ENCODE measurements around the gene RPL31.

RPL31 gene

GRCh38 chr2:100977511-100977910, 24.6 kb upstream of the RPL31 start:
- no peak for TF ChIP-seq CTCF (IDR thresholded peaks at IDR 0.05; ENCODE audit: insufficient read depth, low read length, missing control alignments)
- no peak overlapping the region for H3K4me3 ChIP-seq (ENCODE audit: low read depth, low read length)
- ChIA-PET CTCF (interaction anchor here (0.7 to 2.5 kb wide), 4 partner anchors 8 to 248 kb away, joined by 3 to 10 read pairs (median 7); no protein-coding TSS in a partner anchor), POLR2A (no interaction called here)
- no peak for DNase-seq (ENCODE audit: low read depth, low spot score)

GRCh38 chr2:100978582-100979191, 23.4 kb upstream of the RPL31 start:
- CTCF ChIA-PET: interaction anchor here (1.8 to 2.6 kb wide), 2 partner anchors 249 to 368 kb away, joined by 4 to 16 read pairs; no protein-coding TSS in a partner anchor
- DNase-seq (ENCODE audit: low read depth, low spot score): no peak
- POLR2A ChIA-PET: no interaction called here
- no peak for TF ChIP-seq CTCF (IDR thresholded peaks at IDR 0.05; ENCODE audit: insufficient read depth, low read length, missing control alignments)
- no peak overlapping the region for H3K4me3 ChIP-seq (ENCODE audit: low read depth, low read length)

GRCh38 chr2:100980046-100980445, 22.0 kb upstream of the RPL31 start:
- no peak for TF ChIP-seq CTCF (IDR thresholded peaks at IDR 0.05; ENCODE audit: insufficient read depth, low read length, missing control alignments)
- ChIA-PET POLR2A (no interaction called here), CTCF (interaction anchor here (0.7 to 2.6 kb wide), 5 partner anchors 125 to 385 kb away, joined by 3 to 16 read pairs (median 4); no protein-coding TSS in a partner anchor)
- H3K4me3 ChIP-seq (ENCODE audit: low read depth, low read length): no peak overlapping the region
- DNase-seq (ENCODE audit: low read depth, low spot score): no peak

DNA sequence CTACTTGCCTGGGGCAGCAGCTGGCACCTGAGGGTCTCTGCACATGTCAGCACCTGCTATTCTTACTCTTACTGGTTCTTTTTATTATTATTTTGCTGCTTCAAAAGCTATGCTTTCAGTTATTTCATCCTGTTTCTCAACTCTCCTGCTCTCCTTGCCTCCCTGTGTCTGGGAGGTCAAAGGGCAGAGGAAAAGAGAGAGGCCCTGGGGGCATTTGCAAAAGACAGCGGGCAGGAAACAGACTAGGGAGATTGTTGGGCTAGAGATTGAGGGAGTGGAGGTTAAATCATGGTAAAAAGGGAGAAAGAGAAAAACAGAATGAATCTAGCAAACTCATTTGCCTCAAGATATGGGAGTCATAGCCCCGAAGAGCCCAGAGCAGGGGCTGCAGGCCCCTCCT, 21.1 kb upstream of the RPL31 start:
- DNase-seq (ENCODE audit: low read depth, low spot score): no peak
- no peak overlapping the region for H3K4me3 ChIP-seq (ENCODE audit: low read depth, low read length)
- TF ChIP-seq CTCF (IDR thresholded peaks at IDR 0.05; ENCODE audit: insufficient read depth, low read length, missing control alignments): no peak
- ChIA-PET POLR2A (no interaction called here), CTCF (interaction anchor here (2.6 kb wide), 1 partner anchor 251 kb away, joined by 16 read pairs; no protein-coding TSS in a partner anchor)

DNA sequence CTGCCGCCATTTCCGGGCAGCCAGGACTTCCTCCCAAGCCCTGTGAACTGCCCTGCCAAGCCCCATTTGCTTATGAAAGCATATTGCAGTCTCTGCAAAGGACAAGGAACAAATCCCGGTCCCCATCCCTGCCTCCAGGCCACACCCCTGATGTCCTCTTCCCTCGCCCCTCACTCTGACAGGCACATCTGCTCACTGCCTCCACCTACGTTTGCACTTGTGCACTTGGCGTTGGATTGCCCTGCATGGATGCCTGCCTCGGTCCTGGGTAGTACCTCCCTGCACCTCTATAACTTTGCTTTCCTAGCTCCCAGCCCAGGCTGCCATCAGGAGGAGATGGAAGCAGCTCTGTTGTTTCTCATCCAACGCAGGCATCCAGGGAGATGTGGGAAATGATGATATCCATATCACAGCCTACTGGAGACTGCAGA, 19.6 kb upstream of the RPL31 start:
- ChIA-PET CTCF (interaction anchor here (0.6 to 2.5 kb wide), 11 partner anchors 10 to 376 kb away, joined by 3 to 33 read pairs (median 3); no protein-coding TSS in a partner anchor), POLR2A (no interaction called here)
- no peak overlapping the region for H3K4me3 ChIP-seq (ENCODE audit: low read depth, low read length)
- DNase-seq (ENCODE audit: low read depth, low spot score): no peak
- TF ChIP-seq CTCF (IDR thresholded peaks at IDR 0.05; ENCODE audit: insufficient read depth, low read length, missing control alignments): no peak

DNA sequence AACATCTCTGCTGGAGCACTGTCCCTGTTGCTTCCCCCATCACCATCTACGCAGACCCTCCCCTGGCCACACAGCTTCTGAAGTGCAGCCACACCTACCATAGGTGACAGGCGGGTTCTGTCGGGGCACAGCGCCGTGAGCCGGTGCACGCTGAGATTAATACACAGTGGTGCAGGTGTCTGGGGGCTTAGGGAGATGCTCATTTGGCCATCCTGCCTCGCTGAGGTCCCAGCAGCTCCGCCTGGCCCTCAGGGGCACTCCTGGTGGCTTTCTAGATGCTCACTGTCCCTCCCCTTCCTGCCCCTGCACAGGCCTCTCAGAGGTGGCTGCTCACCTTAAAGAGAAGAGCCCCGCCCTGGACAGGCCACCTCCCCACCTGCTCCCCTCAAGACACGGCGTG, 18.9 kb upstream of the RPL31 start:
- no peak overlapping the region for H3K4me3 ChIP-seq (ENCODE audit: low read depth, low read length)
- DNase-seq (ENCODE audit: low read depth, low spot score): no peak
- ChIA-PET POLR2A (no interaction called here), CTCF (interaction anchor here (0.6 to 2.5 kb wide), 10 partner anchors 11 to 376 kb away, joined by 3 to 33 read pairs (median 3); no protein-coding TSS in a partner anchor)
- no peak for TF ChIP-seq CTCF (IDR thresholded peaks at IDR 0.05; ENCODE audit: insufficient read depth, low read length, missing control alignments)
